ENCODE data around the gene ATG7.
"Not testable (repeated sequence)": the region's sequence is repeated elsewhere in the genome, so short reads cannot be mapped to it uniquely, and the experiment has no call there.

Gene ATG7

DNA sequence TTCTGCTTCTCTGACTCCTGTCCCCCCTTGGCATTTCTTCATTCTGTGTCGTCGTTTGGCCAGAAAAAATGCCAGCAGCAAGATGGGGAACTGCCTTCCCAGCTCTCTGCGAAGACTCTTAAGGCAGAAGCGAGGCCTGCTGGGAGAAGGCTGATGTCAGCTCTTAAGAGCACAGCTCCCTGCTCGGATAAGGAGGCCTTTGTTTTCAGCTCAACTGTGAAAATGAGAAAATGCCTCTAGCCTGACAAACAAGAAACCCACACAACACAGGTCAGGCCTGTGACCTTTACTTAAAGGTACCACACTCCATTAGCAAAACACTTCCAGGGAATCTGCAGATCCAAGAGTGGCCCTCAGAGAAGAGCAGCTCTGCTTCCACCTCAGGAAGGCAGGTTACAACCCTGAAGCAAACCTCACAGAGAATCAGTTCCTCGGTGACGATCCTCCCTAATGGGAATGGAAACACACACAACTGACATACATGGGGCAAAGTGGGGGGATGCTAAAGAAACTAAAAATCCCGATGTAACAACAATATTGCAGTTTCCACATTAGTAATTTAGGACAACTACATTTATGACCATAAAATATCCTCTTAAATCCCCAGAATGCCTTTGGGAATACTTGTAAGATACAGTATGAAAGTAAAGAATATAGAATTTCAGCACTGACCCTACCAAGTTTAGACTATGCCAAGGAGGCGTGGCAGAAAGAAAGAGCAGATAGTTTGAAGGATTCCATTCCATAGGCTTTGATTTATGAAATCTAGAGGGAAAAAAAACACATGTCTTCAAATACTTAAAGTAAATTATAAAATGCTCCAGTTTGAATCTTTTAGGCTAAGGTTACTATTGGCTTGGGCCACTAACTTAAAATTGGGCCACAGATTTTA, 319.4 kb downstream of the ATG7 start:
- no peak for DNase-seq (ENCODE audit: low spot score)

DNA sequence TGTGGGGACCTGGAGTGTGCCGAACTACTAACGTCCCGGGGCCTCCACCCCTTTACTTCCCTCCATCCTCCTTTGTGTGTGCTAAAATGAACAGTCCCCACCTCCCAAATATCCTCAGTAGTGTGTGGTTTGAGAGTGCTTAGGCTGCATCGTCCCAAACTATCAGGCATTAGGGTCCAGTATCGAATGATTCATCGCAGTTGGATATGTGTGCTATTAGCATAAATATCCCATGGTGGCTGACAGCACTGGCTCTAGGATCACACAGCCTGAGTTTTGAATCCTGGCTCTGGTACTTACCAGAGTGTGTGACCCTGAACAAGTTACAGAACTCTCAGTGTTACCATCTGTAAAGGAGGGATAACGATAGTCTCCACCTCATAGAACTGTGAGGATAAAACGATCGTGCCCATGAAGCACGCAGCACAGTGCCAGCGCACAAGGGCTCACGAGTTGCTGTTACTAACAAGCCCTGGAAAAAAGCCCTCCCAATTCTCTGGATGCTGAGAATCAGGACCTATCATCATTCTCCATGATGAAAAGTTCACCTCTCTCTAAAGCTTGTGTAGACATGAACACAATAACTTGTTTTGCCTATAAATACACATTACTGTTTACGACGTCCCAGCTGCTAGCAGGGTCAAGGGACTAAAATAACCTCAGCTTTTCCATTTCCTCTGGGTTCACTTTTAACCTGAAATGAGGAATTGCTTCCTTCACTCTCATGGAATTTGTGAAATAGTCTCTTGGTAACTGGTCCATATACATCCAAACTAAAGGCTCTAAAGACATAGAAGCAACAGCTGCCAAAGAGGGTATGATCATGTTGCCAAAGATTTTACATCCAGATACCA, 320.5 kb downstream of the ATG7 start:
- DNase-seq (ENCODE audit: low spot score): no peak

DNA sequence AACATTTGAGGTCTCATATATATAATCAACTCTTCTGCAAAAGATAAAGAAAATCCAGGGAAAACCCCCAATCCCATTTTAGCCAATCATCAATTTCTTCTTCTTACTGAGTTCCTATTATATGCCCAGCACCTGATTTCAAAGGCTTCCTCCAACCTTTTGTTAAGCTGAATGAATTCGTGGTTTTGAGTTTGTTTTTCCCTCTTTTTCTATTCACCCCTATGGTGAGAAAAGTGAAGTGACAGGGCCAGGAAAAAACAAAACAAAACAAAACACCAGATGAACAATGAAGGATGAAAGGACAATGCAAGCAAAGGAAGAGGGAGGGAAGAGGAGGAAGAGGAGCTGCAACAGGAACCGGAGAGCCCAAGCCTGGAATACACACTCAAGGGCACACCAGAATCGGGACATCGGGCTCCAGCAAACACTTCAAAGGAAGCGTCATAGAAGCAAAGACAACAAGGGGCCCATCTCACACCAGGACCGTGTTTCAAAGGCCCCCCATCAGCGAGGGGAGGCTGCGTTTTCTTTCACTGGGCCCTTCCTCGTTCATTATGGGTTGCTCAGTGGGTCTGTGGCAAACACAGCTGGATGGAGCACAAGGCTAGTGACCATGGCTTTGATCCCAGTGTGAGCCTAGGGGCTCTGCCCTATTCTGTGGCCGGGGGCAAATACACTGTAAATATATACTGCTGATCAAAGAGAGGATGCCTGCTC, 321.3 kb downstream of the ATG7 start:
- no peak for DNase-seq (ENCODE audit: low spot score)

DNA sequence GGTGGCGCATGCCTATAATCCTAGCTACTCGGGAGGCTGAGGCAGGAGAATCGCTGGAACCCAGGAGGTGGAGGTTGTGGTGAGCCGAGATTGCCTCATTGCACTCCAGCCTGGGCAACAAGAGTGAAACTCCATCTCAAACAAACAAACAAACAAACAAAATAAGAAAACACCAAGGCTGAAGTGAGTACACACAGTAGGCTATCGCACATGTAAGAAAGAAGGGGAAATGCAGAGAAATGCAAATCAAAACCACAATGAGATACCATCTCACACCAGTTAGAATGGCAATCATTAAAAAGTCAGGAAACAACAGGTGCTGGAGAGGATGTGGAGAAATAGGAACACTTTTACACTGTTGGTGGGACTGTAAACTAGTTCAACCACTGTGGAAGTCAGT, 322.8 kb downstream of the ATG7 start:
- DNase-seq (ENCODE audit: low spot score): not testable (repeated sequence)

DNA sequence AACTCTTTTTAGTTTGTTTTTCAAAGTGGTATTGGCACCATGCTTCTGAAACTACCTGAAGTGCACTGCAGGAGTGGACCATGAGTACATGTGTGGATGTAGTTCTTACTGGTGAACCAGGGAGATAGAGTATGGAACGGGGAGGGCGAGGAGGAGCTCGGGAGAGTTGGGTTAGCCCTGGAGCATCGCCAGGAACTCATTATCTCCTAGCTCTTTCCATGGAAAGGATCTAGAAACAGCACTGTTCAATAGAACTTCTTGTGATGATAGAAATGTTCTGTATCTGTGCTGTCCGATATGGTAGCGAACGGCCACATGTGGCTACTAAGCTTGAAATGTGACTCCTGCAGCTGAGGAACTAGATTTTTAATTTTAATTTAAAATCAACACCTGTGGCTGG, 324.2 kb downstream of the ATG7 start:
- DNase-seq (ENCODE audit: low spot score): no peak

DNA sequence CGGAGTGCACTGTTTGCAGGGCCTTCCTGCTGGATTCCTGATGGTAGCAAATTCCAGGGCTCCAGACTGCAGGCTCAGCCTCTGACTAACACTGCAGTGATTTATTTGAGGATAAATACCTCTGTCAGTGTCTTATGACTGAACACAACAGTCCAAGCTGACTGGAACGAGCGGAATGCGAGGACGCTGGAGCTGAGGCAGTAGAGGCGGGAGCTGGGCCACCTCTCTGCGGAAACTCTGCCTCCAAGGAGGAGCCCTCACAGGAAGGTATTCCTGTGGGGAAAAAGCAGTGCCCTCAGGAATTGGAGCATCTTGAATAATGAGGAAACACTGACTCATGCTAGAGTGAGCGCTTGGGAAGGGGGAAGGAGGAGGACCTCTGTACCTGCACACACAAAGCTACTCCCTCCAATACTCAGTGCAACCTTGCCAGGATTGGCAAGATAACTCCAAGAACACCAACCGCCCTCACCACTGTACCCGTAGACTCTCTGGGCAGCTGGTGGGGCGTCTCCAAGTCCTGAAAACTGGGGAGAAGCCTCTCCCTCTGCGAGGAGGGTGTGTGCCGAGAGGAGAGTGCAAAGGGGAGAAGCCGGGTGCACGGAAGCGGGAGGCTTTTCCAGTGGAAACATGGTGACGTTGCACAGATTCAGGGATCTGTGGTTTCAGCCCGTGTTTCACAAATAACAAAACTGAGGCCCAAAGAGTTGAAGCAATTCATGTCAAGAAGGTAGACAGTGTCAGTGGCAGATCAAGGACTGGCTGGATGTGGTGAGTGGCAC, 328.5 kb downstream of the ATG7 start:
- DNase-seq (ENCODE audit: low spot score): peak; percentile 90

DNA sequence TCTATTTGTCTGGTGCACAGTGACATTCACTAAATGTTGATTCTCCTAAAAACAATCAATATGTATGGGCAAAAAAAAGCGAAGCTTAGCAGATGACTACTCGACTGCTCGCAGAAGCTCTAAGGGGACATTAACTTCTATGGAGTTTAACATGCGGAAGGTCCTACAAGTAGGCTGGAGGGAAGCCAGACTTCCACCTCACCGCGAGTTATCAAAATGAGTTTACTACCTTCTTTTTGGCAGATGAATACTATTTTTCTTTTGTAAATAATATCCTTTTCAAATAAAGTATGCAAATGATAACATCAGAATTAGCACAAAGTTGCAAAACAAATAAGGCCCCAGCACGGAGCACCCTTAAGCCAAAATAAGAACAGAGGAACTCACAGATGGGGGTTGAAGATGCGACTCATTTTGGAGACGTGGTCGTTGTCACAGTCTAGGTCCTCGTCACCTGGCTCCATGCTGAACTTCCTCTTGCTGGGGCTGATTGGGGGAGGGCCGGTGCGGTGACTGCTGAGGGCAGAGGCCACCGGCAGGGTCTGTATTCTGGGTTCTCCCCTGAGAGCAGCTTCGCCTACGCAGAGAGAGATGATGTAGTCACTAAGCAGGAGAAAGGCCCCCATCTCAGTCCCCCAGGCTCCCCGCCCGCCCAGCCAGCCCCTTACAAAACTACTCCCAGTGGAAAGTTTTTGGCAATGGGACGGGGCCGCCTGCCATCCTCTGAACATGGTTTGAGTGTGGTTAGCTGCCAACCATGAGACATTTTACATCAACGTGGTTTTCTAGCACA, 329.4 kb downstream of the ATG7 start:
- DNase-seq (ENCODE audit: low spot score): peak; percentile 57

DNA sequence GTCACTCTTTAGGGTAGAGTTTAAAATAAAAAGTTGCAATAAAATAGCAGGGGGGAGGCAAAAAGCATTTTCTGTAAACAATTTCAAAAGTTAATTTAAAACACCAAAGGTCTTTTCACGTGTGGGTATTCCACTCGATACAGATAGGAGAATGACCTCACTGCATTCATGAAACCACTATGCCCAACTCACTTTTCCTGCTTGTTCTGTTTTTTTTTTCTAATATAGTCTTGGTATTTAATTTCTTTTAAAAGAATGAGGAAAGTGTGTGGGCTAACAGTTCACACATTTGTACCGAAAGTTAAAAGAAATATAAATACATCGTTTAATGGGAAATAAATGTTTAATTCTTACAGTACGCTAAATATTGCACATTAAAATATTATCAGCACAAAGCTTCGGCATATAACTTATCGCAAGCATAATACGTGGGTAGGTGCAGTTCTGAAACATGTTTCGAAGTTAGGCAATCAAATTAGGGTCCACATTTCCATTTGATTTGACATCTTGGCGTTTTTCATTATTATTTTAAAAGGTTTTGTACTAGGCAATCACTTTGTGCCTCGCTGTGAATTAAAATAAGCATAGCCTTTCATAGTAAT, 330.1 kb downstream of the ATG7 start:
- no peak for DNase-seq (ENCODE audit: low spot score)

DNA sequence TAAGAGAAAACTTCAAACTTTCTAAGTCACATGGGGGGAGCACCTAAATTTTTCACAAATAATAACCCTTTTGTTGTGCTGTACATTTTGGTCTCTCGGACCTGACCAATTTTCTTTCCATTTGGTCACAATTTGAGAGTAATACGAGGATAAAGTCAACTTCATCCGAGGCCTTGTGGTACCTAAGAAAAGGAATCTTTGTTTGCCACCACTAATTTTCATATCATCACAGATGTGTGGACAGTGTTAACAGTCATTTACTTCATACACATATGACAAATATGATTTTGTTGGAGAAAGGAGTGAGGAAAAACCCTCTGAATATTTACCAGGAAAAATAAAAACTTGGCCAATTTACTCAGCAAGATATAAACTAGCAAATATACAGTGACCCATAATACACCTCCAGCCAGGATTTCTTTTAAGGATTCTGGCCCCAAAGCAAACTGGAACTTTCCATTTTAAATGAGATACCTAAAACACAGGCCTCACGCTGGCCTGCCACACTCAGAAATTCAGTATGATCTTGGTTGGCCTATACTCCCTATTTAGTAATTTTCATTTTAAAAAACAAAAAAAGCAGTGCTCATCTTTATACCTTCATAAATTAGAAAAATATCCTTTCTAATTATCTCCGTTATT, 330.8 kb downstream of the ATG7 start:
- no peak for DNase-seq (ENCODE audit: low spot score)

DNA sequence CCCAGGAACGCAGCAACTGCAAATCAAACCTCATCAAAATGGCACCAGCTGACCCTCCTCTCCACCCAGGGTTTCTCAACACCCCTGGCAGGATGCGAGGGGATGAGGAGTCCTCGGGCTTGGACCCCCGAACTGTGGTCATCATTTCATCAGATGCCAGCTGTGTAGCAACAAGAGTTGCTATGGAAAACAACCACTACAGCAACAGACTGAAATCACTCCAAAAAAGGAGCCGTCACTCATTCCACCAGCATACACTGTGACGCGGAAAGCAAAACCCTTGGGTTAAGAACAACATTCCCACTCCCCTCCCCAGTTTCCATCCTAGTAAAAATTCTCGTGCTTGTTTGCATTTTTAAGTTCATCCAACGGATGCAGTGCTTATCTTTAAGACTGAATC, 331.4 kb downstream of the ATG7 start:
- DNase-seq (ENCODE audit: low spot score): peak; percentile 51

DNA sequence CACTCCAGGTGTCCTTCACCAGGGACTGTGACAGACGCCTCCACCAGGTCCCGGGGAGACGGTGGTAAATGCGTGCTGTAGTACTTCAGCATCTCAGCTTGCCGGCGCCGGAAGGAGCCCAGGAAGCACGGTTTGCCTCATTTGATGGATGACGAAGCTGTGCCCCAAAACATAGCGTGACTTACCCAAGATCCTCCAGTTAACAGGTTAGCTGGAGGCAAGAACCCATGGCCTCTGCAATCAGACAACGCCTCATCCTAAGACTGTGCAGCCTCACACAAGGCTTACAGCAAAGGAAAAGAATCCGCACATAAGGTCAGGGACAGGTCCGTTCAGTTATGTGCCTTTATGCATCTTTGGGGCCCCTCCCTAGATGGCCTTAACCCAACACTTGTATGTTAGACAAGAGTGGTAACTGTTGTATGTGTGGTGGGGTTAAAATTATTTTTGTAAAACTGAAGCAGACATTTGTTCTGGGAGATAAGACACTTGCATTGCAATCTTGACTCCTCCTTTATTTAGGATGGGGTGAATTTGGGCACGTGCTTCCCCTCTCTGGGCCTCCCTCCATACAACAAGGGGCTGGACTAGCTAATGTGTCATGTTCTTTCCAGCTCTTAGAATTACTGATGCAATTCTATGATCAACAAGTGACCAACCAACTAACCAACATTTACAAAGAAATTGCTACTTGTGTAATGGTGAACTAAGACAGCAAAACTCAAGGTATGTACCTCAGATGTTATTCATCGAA, 332.1 kb downstream of the ATG7 start:
- DNase-seq (ENCODE audit: low spot score): no peak

DNA sequence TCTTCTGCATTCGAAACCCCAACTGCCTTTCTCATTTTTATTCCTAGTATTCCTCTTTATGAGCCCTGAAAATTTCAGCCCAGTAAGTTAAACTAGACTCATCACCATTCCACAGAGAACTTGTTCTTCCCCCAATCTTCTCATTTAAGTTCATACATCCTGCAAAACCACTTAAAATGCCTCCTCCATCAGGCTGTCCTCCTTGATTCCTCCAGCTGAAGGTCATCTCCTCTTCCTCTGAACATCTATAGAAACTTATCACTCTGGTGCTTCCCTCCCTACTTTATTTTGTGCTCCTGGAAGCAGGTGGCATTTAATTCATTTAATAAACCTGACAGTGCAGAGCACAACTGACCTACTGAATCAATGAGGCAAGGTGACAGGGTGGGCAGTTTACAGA, 333.2 kb downstream of the ATG7 start:
- DNase-seq (ENCODE audit: low spot score): no peak

DNA sequence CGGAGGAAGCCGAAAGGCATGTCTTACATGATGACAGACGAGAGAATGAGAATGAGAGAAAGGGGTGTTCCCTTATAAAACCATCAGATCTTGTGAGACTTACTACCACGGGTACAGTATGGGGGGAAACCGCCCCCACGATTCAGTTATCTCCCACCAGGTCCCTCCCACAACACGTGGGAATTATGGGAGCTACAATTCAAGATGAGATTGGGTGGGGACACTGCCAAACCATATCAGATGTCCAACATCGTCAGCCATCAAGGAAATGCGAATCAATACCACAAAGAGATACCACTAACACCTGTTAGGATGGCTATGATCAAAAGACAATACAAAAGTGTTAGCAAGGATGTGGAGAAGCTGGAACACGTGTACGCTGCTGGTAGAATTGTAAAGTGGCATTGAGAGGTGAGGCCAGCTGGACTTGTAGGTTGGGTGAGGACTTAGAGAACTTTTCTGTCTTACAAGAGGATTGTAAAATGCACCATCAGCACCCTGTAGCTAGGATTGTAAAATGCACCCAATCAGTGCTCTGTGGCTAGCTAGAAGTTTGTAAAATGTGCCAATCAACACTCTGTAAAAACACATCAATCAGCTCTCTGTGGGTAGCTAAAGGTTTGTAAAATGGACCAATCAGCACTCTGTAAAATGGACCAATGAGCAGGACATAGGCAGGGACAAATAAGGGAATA, 334.0 kb downstream of the ATG7 start:
- DNase-seq (ENCODE audit: low spot score): no peak

DNA sequence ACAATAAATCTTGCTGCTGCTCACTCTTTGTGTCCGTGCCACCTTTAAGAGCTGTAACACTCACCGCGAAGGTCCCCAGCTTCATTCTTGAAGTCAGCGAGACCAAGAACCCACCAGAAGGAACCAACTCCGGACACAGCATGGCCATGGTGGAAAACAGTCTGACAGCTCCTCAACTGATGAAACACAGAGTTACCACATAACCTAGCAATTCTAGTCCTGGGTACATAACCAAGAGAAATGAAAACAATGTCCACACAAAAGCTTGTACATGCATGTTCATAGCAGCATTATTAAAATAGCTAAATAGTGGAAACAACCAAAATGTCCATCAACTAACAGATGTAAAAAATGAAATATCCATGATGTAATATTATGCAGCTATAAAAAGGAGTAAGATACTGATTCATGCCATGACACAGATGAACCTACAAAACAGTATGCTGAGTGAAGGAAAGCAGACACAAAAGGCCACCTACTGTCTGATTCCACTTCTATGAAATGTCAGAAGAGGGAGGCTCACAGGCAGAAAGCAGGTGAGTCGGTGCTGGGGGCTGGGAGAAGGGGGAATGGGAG, 334.8 kb downstream of the ATG7 start:
- no peak for DNase-seq (ENCODE audit: low spot score)

All from GM03348 (cell line).